Breast epithelium (tissue), 4 donors: ENCODE data around the gene PHC2. TPM values are rescaled to one million over a fixed set of nuclear protein-coding genes. Genes with fewer than 3 reads are reported as not detected.

ENCODE experiments used
- DNase-seq, 2 donors: peaks; one replicate each; pipeline ENCODE4 v3.0.0-alpha.2; 2019; ENCODE audit warnings: low spot score in 2 of 2
- H3K27ac ChIP-seq, 2 donors: fragments of 200-600 bp; sonication (generic) in 1 of 2; one replicate each; pipeline ENCODE4 v1.5.1; 2016 to 2019; ENCODE audit warnings: mild to moderate bottlenecking in 1 of 2
- H3K27me3 ChIP-seq, 2 donors: fragments of 200-600 bp; sonication (generic) in 1 of 2; one replicate each; pipeline versions ENCODE4 v1.5.1 to v1.6.0; 2017 to 2019; ENCODE audit warnings: control low read depth in 1 of 2, mild to moderate bottlenecking in 1 of 2
- H3K36me3 ChIP-seq: fragments of 200-600 bp; one replicate; pipeline ENCODE4 v1.5.1; 2019
- H3K4me1 ChIP-seq, 2 donors: fragments of 200-600 bp; sonication (generic); one replicate each; pipeline ENCODE4 v1.5.1; 2016 to 2019; ENCODE audit warnings: control low read depth in 1 of 2
- H3K4me3 ChIP-seq, 3 donors: fragments of 200-600 bp; sonication (generic); 1 replicate in 2 of 3; 2 replicates in 1 of 3; pipeline ENCODE4 v1.5.1; 2016 to 2019; ENCODE audit warnings: mild to moderate bottlenecking in 3 of 3, moderate library complexity in 2 of 3
- H3K9me3 ChIP-seq, 2 donors: fragments of 200-600 bp; sonication (generic) in 1 of 2; one replicate each; pipeline ENCODE4 v1.5.1; 2016 to 2019; ENCODE audit warnings: control low read depth in 1 of 2
- POLR2A ChIP-seq: fragments of 450-650 bp; IDR thresholded peaks from one replicate; pipeline ENCODE4 v1.6.1; 2016; ENCODE audit warnings: antibody characterized with exemption, mild to moderate bottlenecking, moderate library complexity
- POLR2AphosphoS5 ChIP-seq, 3 donors: sonication (generic); formaldehyde crosslinking; IDR thresholded peaks; one replicate each; pipeline ENCODE4 v1.6.1; 2017; ENCODE audit warnings: antibody characterized with exemption in 3 of 3
- intact Hi-C: fragments of 100-400 bp; cut with DNase I; formaldehyde crosslinking; loops from one replicate; pipeline ENCODE4 v1.15.1; 2023; ENCODE audit warnings: low total_unique reads
- total RNA-seq, 3 donors: library from RNA; depleted of rRNA; stranded (reverse); fragments of >200 nt; gene quantifications; one replicate each; pipeline ENCODE4 v1.1.0, GENCODE V29; 2016
- TF ChIP-seq, protein P1 (sequence below), 3 donors: fragments of 450-650 bp; IDR thresholded peaks; one replicate each; pipeline ENCODE4 v1.5.1; 2016 to 2017; ENCODE audit warnings: antibody characterized with exemption in 3 of 3, mild to moderate bottlenecking in 3 of 3, moderate library complexity in 3 of 3

The PHC2 gene
- total RNA-seq, 3 donors from 2014 or later: 103 to 214 (median 134) TPM

DNA sequence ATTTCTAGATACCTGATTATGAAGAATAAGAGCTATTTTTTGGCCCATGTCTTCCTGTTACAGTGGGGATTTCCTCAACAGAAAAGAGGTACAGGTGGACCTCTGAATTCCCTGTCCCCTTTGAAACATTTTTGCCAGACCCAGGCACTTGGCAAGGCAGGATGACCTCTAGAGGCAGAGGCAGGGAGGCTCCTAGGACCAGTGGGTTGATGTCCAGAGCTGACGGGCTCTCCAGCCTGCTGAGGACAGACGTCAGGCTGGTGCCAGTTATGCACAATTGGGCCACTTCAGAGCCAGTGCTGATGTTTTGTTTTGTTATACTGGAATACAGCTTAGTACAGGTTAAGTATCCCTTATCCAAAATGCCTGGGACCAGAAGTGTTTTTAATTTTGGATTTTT, 91.5 kb downstream of the PHC2 start:
- H3K4me3 ChIP-seq: peak overlapping the region in 2 of 3 donors; percentile 39 to 56
- TF ChIP-seq POLR2A (no peak), POLR2AphosphoS5 (IDR thresholded peaks at IDR 0.05) (no peak)
- TF ChIP-seq, protein P1, sequence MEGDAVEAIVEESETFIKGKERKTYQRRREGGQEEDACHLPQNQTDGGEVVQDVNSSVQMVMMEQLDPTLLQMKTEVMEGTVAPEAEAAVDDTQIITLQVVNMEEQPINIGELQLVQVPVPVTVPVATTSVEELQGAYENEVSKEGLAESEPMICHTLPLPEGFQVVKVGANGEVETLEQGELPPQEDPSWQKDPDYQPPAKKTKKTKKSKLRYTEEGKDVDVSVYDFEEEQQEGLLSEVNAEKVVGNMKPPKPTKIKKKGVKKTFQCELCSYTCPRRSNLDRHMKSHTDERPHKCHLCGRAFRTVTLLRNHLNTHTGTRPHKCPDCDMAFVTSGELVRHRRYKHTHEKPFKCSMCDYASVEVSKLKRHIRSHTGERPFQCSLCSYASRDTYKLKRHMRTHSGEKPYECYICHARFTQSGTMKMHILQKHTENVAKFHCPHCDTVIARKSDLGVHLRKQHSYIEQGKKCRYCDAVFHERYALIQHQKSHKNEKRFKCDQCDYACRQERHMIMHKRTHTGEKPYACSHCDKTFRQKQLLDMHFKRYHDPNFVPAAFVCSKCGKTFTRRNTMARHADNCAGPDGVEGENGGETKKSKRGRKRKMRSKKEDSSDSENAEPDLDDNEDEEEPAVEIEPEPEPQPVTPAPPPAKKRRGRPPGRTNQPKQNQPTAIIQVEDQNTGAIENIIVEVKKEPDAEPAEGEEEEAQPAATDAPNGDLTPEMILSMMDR (IDR thresholded peaks at IDR 0.05): no peak

DNA sequence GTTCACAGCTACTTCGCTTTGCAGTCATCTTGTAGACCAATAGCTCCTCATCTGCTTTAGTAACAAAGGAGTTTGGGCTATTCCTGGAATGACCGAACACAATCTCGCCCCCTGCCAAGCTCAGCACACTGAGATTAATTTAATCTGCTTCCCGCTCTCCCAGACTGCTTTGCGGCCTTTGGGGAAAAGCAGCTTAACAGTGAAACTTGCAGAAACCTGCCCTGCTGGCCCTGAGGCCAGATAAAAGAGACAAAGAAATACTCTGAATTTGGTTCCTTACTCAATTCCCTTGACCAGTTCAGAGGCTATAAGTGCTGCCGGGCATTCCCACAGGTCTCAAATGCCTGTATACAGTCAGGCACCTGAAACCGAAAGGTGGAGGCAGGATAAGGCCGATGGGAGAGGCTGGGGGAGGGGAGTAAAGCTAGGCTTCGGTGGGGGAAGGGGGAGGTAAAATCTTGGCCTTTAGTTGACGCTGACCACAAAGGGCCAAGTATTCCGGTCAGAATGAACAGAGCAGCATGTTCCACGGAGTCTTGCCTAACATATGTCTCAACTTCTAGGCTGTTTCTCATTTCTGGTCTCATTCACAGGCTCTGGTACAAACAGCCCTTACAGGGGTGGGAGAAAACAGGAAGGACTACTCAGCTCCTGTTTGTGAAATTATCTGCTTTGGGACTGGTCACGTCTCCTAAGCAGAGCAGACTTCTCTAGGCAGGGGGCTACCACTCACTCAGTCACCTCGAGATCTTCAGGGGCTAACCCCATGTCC, 92.3 kb downstream of the PHC2 start:
- intact Hi-C loops: no loop called here
- DNase-seq: peak in 1 of 2 donors; percentile 76
- H3K27me3 ChIP-seq: no peaks in the 10 kb centered on the region
- peak overlapping the region; percentile 96 to 98 for H3K27ac ChIP-seq
- peak overlapping the region; percentile 23 to 56 (median 39) for H3K4me3 ChIP-seq
- H3K36me3 ChIP-seq: no peaks in the 10 kb centered on the region
- H3K9me3 ChIP-seq: no peaks in the 10 kb centered on the region
- TF ChIP-seq POLR2A: no peak
- TF ChIP-seq, protein P1 (IDR thresholded peaks at IDR 0.05): no peak
- TF ChIP-seq POLR2AphosphoS5 (IDR thresholded peaks at IDR 0.05): peak; percentile 74 to 88 (median 81)
- H3K4me1 ChIP-seq: peaks cover 29 to 77% of the 10 kb centered on the region in 2 donors

More for the DNA sequence above, 91.5 kb downstream of the PHC2 start:
- Histone ChIP-seq H3K36me3 (no peaks in the 10 kb centered on the region), H3K4me1 (peaks cover 28 to 80% of the 10 kb centered on the region in 2 donors), H3K9me3 (no peaks in the 10 kb centered on the region), H3K27me3 (no peaks in the 10 kb centered on the region), H3K27ac (peak overlapping the region; percentile 96 to 98)
- DNase-seq: no peak
- intact Hi-C loops: no loop called here

DNA sequence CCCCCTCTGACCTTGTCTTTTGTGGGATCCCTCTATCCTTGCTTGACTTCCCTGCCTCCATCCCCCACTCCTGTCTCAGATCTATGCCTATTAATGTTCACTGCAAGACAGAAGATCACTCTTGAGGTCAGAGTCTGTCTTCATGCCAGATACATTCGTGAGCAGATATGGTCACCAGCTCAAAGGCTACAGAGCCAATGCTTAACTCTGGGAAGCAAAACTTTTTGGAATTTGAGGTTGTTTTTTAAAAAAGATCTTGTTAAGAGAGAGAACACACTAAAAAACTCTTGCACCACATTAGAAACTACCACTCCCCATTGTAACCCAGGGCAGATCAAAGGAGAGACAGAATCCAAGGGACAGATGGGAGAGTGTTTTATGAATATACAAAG, 92.9 kb downstream of the PHC2 start:
- Histone ChIP-seq H3K27ac (peak overlapping the region; percentile 96 to 98), H3K9me3 (no peaks in the 10 kb centered on the region), H3K27me3 (no peaks in the 10 kb centered on the region), H3K36me3 (no peaks in the 10 kb centered on the region), H3K4me3 (peak overlapping the region in 2 of 3 donors; percentile 39 to 56), H3K4me1 (peaks cover 32 to 76% of the 10 kb centered on the region in 2 donors)
- intact Hi-C loops: no loop called here
- DNase-seq: no peak
- TF ChIP-seq POLR2AphosphoS5 (IDR thresholded peaks at IDR 0.05) (no peak), POLR2A (no peak)
- TF ChIP-seq, protein P1 (IDR thresholded peaks at IDR 0.05): no peak

DNA sequence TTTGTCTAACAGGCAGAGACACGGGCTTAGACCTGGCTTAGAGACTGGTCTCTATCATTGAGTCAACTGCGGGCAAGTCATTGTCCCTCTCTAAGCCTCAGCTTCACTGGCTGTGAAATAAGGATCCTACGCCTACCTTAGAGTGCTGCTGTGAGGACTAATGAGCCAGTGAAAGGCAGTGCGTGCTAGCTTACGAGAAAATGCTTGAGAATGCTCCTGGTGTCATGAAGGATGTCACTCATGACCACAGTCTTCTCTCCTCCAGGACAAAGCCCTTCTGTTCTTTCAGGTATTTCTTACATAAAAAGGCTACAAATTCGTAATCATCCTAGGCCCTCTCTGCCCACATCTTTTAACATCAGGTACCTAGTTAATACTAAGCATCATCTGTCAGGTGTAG, 93.5 kb downstream of the PHC2 start:
- H3K4me1 ChIP-seq: peaks cover 38 to 76% of the 10 kb centered on the region in 2 donors
- peak overlapping the region; percentile 96 to 98 for H3K27ac ChIP-seq
- peak overlapping the region in 1 of 3 donors; percentile 56 for H3K4me3 ChIP-seq
- no peaks in the 10 kb centered on the region for H3K9me3 ChIP-seq
- TF ChIP-seq, protein P1 (IDR thresholded peaks at IDR 0.05): no peak
- TF ChIP-seq POLR2A (no peak), POLR2AphosphoS5 (IDR thresholded peaks at IDR 0.05) (no peak)
- intact Hi-C loops: no loop called here
- no peaks in the 10 kb centered on the region for H3K36me3 ChIP-seq
- DNase-seq: no peak
- no peaks in the 10 kb centered on the region for H3K27me3 ChIP-seq

DNA sequence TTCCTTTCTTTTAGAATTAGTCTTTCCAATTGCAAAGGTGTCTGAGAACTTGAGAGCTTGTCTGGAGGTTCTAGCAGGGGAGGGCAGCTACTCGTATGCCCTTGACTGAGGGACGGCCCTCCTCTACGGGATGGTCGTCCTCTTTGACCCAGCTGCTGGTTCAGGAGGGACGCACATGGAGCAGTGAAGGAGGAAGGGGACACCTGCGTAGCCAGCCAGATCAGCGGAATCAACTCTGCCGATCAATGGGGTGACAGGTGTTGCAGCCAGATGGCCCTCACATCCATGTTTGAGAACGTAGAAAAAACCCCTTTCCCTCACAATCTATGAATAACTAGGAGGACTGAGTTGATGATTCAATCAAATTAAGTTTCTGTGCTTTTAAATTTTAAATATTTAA, 94.3 kb downstream of the PHC2 start:
- DNase-seq: no peak
- Histone ChIP-seq H3K4me1 (peaks cover 38 to 75% of the 10 kb centered on the region in 2 donors), H3K9me3 (no peaks in the 10 kb centered on the region), H3K27me3 (no peaks in the 10 kb centered on the region), H3K27ac (peak overlapping the region; percentile 52 to 96), H3K4me3 (peak overlapping the region in 1 of 3 donors; percentile 21), H3K36me3 (no peaks in the 10 kb centered on the region)
- TF ChIP-seq, protein P1 (IDR thresholded peaks at IDR 0.05): no peak
- no peak for TF ChIP-seq POLR2A
- TF ChIP-seq POLR2AphosphoS5 (IDR thresholded peaks at IDR 0.05): no peak
- intact Hi-C loops: no loop called here
